HG03571 (cell line): ENCODE results near the gene C1GALT1.
"Not testable (repeated sequence)": the region's sequence is repeated elsewhere in the genome, so short reads cannot be mapped to it uniquely, and the experiment has no call there.

Experiments
- ATAC-seq: cut with Tn5 transposase; IDR thresholded peaks from one replicate; pipeline ENCODE4 v1.9.1; 2021; ENCODE audit not compliant: unreplicated experiment

Gene C1GALT1

DNA sequence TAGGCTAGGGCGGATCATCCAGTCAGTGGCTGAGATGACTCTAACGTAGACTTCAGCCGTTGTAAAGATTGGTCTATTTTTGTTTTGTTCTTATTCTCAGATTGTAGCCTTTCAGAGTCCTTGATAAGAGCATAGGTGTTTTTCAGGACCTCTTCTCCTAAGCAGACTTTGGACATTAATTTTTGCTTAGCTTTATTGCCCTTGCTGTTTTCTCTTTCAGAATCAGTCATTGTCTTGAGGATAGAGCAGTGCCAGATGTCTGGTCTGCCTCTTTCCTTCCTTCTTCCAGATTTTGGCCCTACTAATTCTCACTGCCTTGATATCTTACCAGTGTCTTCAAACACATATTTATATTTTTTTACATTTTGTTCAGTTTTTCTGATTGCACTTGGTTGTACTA is 49.5 kb downstream of the C1GALT1 start:
- no peak for ATAC-seq

DNA sequence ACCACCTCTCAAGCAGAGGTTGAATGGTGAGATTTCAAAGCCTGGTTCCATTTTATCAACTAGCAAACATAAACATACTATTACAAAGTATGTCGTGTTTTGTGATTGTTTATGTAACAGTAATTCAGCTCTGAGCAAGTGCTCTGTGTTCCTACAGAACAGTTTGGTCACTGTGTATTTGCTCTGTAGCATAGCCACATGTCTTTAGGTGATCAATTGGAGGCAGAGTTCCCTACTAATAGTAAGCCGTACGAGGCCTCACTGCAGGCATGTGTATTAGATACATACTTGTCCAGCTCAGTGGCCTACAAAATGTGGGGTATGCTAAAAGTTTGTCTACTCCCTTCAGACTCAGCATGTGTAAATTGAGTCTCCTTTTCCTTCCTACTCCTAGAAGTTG is 53.0 kb downstream of the C1GALT1 start:
- ATAC-seq: no peak

DNA sequence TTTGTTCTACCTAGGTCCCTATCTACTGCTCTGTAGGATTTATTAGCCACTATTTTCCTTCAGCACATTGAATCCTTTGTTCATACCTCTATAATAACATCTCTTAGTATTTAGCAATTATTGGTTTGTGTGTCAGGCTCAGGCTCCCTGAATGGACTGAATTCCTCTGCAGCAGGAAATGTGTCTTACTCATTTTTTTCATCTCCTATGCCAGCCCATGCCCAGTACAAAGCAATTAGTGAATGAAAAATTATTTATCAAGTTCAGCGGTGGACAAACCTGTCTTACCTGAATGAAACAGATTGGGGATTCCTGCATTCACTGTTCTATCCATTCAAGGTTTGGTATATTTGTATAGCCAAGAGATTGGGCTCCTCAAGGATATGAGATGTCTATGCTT is 53.7 kb downstream of the C1GALT1 start:
- ATAC-seq: no peak

DNA sequence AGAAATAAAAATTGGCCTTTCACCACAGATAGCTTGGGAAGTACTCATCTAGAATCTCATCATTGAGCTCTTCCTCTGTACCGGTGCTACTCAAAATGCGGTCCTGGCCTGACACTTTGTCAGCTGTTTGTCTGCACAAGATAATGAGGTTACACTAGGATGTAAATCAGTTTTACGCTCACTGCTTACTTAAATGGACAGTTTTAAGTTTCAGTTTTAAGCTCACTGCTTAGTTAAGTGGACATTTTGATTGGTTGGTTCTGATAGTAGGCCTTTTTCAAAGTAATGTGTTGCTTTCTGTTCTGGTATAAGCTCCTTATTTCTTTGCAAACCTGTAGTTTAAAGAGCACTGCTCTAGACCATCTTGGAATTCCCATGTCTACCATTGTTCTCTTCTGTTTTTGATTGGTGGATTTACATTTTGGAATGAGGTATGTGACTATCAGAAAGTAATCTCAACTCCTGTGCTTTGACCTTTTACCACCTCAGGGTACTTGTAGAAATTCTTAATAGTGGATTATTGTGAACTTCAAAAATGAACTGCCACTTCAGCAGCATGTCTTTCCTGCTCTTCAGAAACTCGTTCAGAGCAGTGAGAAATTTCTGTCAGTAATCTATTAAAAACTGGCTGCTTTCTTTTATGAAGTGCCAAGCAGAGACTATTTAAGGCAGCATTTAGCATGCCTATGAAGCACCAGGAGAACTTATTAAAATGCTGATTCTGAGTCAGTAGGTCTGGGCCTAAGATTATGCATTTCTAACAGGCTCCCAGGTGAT is 55.0 kb downstream of the C1GALT1 start:
- ATAC-seq: no peak

DNA sequence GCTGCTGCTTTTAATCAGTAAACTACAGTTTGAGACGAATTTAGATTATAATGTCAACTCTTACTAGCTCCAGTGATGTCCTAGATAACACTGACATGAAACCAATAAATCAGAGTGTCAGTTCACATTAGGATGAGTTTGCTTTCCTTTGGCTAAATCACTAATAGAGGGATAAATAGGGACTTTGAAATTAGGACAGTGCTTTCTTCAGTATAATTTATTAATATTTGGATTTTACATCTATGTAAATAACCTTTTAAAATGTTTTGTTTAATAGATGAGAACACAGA is 55.6 kb downstream of the C1GALT1 start:
- no peak for ATAC-seq

DNA sequence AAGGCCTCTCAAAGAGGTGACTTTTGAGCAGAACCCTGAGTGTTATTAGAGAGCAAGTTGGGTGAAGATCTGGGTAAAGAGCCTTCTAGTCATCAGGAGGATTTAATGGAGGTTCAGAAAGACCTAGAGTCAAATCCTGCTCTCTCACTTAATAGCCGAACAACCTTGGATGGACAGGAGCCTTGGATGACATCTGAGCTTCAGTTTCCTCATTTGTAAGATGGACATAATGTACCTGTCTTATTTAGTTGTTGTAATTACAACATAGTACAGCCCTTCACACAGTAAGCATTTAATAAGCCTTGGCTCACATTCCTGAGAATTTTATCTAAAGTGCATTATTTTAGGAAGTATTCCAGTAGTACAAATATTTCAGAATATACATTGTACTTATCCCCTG is 57.0 kb downstream of the C1GALT1 start:
- no peak for ATAC-seq

DNA sequence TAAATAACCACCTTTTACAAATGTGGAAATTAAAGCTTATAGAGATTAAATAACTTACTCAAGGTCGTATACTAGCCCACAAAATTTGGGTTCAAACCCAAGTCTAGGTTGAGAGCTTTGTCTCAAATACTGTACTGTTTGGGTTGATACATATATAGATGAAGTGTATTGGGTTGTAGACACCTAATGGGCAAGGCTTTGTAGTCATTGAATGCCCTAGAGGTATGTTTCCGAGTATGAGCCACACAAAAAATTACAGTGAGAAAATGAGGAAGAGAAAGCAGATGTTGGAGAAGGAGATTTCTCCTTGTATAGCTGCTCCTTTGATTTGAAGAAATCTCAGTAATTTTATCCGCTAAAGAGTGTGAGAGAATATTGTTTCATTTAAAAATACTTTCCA is 60.6 kb downstream of the C1GALT1 start:
- ATAC-seq: no peak

DNA sequence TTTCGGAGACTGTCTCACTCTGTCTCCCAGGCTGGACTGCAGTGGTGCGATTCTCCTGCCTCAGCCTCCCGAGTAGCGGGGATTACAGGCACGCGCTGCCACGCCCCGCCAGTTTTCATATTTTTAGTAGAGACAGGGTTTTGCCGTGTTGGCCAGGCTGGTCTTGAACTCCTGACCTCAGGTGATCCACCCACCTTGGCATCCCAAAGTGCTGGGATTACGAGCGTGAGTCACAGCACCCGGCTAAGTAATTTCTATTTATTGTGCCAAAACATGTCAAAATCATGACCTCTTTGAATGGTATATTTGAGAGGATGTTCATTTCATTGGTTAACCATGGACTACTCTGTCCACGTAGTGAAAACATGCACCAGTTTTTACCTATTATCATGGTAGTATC is 62.9 kb downstream of the C1GALT1 start:
- ATAC-seq: not testable (repeated sequence)

DNA sequence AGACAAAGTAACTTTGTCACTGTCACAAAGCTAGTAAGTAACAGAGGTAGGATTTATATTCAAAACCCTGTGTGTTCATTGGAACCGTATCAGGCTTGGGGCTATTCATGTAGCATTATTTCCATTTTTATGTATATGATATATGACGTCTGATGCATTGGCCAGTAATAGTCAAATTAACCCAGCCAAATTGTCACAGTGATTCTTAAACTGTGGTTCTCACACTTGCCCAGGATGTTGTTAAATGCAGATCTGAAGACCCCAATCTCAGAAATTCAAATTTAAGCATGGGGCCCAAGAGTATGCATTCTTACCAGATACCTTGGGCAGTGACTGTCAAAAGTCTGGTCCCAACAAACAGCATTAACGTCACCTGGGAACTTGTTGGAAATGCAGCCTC is 63.9 kb downstream of the C1GALT1 start:
- no peak for ATAC-seq

DNA sequence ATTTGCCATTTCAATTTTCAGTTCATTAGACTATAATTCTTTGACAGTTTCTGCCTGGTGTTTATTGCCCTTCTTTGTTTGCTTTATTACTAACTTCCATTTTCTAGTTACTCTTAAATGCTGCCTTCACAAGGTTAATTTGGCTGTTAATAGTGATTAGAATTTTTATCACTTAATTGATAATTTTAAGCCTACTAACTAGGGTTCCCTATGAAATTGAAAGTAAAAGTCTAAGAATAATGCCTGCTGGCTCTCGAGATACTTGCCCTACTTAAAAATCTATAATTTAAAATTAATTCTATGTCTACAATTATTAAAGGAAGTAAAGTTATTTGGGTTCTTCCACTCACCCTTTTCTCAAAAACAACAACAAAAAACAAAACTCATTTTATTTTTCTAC is 65.3 kb downstream of the C1GALT1 start:
- no peak for ATAC-seq

DNA sequence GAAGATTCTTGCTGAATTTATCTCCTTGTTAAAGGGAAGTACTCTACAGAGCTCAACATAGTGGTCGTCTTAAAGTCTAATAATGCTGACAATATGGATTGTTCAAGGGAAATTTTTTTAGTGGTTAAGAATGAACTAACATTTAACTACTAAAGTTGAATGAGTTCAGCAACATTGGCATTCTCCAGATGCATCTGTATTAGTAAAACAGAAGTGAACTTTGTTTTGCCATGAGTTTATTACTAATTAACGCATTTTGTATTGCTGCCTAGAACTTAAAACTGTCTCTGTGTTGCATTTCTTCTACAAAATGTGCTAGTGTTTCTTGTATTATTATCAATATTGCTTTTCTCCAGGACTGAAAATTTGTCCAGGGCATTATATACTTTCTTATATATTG is 67.5 kb downstream of the C1GALT1 start:
- no peak for ATAC-seq

DNA sequence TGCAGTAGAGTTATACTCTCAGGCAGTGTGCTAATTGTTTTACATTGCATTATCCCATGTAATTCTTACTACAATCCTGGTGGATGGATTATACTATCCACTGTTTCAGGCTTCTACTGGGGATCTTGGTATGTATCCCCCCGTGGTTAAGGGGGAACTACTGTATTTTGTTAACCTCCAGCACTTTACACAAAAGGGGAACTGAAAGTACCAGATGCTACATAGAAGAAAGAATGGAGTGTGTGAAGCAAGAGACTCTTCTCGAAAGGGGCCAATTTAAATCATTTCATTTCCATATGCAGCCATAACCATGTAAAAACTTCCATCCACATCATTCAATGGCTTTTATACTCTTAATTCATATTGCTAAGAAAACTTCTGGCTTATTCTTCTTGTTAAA is 69.4 kb downstream of the C1GALT1 start:
- peak; percentile 96 for ATAC-seq

DNA sequence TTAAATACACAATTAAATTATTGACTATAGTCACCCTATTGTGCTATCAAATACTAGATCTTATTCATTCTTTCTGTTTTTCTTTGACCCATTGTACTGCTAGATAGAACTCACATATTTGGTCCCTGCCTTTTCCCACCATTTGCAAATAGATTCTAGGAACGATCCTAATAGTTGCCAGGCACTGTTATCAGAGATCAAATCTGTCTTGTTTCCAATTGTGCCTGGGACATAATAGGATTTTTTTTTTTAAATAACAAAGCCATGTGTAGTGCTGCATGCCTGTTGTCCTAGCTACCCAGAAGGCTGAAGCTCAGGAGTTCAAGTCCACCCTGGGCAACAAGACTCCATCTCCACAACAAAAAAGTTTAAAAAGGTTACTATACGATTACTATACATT is 72.0 kb downstream of the C1GALT1 start:
- ATAC-seq: no peak

DNA sequence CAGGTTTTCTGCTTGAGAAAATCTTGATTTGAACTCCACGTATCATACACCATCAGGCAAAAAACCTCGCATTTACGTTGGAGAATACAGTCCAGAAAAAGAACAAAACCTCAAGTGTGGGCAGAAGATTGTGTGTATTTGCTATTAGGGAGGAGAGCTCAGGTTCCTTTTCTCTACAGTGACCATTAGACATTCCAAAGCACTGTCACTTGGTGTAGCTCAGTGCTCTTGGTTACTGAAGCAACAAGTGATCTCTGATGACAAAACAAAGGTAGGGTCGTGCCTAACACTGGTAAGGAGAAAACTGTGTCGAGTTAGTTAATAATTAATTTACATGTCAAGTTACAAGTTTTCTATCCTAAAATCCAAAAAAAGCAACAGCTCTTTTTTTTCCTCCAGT is 72.6 kb downstream of the C1GALT1 start:
- no peak for ATAC-seq

DNA sequence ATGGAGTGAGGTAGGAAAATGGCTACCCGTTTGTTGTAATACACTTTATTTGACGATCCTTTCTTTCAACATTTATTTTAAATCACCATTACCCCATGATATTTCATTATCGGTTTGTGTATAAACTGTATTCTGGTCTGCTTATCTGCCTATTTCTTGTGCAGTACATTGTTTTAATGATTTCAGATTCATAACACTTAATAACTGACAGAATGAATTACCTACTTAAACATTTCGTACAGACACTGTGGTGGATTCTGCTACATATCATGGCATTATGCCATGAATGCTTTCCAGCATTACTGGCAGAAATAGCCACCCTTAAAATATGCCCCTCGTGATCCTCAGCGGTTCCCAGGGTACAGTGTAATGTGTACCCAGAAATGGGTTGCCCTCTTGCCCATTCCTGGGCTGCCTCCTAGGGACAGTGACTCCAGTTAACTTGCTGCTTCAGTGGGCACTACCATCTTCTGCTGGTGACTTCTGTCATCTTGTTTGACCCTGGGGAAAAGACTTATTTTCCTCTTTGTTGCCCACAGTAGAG is 74.5 kb downstream of the C1GALT1 start:
- no peak for ATAC-seq

DNA sequence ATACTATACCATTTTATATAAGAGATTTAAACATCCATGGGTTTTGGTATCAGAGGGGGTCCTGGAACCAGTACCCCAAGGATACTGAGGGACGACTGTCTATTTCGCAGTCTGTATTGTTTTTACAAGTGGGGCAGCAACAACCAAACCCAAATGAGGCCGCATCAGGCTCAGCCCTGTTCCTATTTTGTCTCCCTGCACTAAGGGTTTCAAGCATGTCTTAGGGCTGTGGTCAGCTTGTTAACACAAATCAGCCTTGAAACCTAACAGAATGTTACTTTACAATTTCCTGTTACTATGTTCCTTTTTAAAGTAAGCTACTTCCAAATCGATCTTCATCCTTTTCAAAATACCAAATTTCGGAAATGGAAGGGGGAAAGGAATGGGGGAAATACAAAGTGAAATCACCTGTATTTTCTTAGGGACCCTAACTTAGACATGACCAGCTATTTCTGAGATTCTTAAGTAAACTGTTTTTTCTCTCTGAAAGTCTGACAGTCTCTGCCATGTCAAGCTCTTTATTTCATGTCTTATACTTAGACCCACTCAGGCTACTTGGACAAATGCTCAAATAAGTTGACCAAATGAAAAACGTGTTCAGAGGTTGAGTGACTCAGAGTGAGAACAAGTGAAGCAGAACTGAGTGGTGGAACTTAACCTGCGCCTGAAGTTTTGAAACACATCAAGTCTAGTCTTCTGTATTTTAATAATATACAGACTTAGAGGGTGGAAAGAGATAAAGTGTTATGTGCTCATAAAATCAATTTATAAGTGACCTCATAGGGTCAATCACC is 75.8 kb downstream of the C1GALT1 start:
- peak; percentile 91 for ATAC-seq

DNA sequence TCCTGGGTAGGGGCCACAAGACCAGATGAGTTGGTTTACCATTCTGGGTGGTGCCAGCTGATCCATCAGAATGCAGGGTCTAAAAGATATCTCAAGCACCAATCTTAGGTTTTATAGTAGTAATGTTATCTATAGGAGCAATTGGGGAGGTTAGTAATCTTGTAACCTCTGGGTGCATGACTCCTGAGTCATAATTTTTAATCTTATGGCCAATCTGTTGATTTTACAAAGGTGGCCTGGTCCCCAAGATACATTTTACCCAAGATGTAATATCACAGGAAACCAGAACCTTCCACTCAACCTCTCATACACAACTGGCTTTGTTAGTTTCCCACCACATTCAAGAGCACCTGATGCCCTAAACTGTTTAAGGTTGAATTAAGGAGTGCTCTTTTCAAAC is 79.5 kb downstream of the C1GALT1 start:
- ATAC-seq: no peak

DNA sequence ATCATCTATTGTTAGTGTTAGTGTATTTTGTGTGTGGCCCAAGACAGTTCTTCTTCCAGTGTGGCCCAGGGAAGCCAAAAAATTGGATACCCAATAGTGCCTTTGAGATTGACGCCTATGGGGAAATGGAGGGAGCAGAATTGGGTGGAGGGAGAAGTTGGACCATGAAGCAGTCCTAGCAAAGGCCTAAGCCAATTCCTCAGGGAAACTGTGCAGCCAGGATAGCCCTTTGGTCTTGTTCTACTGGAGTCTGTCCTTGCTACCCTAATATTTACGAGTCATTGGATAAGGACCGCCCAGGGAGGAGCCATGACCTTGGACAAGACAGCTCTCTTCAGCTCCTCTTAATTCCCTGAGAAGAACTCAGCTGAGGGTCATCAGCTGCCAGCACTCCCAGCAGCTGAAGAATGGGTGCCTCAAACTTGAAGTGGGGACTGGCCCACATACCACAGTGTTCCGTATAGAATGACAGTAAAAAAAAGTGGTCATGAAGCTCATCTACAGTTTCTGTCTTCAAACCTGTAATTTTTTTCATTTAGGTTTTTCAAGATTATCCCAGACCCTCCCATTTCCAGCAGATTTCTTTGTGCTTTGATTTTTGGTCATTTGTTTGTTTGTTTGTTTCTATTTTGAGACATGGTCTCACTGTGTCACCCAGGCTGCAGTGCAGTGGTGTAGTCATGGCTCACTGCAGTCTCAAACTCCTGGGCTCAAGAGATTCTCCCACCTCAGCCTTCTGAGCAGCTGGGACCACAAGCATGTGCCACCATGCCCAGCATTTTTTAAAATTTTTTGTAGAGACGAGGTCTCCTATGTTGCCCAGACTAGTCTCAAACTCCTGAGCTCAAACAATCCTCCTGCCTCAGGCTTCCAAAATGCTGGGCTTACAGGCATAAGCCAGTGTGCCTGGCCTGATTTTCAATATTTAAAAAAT is 81.2 kb downstream of the C1GALT1 start:
- ATAC-seq: no peak

DNA sequence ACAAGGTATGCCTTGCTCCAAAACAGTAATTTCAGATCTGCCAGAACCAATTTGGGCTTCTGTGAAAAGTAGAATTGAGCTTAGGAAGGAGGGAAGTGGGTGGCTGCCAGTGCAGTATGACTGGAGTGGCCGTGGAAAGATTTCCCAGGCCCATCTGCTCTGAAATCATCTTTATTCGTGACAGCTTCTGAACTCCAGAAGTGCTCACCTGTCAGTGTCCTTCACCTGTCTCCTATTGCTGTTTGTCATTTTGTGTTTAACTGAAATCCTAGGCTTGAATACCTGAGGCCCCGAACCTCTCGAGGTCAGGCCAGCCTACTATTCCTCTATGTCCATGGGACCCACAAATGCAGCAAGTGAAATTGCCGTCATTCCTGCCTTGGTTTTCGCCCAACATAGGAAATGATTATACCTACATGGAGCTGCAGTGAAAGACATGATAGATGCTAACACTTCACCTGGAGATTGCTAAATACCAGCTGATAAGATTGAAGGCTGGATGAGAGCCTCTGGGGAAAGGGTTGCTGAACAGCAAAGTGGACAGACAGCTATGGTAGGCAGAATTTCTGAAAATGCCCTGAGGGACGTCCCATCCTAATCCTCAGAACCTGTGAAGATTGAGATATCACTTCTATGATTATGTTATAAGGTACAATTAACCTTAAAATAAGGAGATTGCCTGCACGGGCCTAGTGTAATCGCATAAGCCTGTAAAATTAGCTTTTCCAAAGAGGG is 82.1 kb downstream of the C1GALT1 start:
- no peak for ATAC-seq
